IMR-90 (cell line): ENCODE results near the gene A3GALT2.

Source experiments
- MAFK ChIP-seq: IDR thresholded peaks from 2 replicates; pipeline ENCODE4 v1.6.1; 2012; ENCODE audit warnings: low read depth, low read length, improper control_type of control experiment
- RAD21 ChIP-seq: IDR thresholded peaks from 2 replicates; pipeline ENCODE4 v1.6.1; 2012; ENCODE audit warnings: low read length, improper control_type of control experiment

DNA sequence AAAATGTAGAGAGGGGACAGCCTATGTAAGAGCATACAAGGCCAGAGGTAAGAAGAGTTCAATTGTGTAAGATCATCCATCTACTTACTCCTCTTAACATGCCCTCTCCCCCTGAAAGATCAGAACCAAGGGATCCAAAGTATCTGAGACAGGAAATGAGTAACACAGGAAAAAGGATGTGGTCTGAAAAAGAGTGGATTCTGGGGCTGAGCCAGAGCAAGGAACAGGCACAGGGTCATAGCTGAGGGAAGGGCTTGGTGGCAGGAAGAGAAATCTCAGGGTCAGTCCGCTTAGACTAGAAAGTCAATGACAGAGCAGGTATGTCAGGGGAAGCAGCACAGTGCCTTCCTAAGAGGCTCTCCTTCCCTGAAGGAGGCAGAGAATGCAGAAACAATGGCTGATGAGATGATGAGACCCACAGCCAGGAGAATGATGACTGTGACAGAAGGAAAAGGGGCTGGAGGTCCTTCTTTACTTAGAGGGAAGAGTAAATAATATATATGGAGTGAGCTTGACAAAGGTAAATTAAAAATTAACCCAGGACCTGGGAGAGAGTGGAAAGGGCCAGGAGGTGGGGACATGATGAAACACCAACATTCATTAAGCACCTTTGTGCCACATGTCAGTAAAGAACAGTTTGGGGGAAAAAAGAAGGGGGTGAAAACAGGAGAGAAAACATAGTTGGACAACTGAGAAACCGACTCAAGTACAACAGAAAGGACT is 26.2 kb upstream of the A3GALT2 start:
- no peak for TF ChIP-seq RAD21
- TF ChIP-seq MAFK: no peak
